Stimulated activated CD8-positive, alpha-beta memory T cell treated with anti-CD3 and anti-CD28 coated beads, Interleukin-12 subunit alpha, Interleukin-12 subunit beta, amount 100 ng/mL, for 1 hour (primary cell): ENCODE measurements around the gene TMEM59.
"Not testable (repeated sequence)": the region's sequence is repeated elsewhere in the genome, so short reads cannot be mapped to it uniquely, and the experiment has no call there.

Experiments used
- DNase-seq: peaks from one replicate; pipeline ENCODE4 v3.0.0-alpha.2; 2020; ENCODE audit warnings: low read depth

TMEM59 gene

DNA sequence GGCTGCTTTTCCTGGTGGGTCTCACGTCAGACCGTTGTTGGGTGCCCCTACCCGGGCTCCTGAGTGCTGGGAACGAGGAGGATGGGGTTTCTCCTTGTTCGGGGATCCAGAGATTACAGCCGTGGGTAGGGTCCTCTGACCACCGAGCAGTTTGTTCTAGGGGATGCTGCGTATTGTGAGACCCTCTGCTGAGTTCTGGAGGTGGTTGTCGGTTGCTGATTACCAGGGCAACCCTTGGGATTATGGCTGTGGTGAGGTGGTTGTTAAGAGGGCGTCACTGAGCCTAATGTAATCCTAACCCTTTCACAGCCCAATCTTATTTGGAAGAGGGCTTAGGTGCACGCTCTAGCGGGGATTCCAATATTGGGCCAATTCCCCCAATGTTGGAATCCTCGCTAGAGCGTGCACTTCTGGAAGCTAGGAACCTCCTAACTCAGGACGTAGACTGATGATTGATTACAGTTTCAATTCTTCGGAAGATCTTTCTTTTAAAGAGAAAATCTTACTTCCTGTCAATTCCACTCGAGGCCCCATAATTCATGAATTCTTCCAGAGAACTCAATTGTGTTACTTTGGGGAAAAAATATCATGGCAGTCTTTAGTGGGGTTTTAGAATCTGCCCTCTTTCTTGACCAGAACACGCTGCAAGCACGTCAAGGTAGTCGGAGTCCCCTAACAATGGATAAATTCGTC is 887 bp upstream of the TMEM59 start:
- peak; percentile 2 for DNase-seq

DNA sequence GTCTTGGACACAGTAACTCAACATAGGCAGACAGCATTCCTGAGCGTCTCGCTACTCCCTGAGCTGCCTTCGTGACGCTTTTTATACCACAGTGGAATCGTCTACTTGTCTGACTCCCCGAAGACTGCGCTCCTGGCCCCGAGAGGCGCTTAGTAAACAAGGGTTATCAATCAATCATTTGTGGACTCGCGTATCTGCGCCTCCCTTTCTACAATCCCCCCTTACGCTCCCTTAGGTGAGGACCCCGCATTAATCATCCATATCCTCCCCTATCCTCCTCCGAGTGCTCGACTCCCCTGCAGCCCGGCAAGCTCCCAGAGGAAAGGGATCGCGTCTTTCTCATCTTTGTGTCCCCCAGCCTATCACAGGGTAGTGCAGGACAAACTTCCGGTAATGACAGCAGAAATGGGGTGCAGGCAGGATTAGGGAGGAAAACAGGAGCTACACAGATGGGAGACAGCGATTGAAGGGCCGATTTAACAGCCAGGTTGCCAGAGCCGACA is 522 bp downstream of the TMEM59 start:
- no peak for DNase-seq

- DNase-seq = no peak
These were observed 1.0 kb downstream of the TMEM59 start for GRCh38 chr1:54051933-54052430.

- DNase-seq = not testable (repeated sequence)
These were observed 2.6 kb downstream of the TMEM59 start for GRCh38 chr1:54050435-54050834.

DNA sequence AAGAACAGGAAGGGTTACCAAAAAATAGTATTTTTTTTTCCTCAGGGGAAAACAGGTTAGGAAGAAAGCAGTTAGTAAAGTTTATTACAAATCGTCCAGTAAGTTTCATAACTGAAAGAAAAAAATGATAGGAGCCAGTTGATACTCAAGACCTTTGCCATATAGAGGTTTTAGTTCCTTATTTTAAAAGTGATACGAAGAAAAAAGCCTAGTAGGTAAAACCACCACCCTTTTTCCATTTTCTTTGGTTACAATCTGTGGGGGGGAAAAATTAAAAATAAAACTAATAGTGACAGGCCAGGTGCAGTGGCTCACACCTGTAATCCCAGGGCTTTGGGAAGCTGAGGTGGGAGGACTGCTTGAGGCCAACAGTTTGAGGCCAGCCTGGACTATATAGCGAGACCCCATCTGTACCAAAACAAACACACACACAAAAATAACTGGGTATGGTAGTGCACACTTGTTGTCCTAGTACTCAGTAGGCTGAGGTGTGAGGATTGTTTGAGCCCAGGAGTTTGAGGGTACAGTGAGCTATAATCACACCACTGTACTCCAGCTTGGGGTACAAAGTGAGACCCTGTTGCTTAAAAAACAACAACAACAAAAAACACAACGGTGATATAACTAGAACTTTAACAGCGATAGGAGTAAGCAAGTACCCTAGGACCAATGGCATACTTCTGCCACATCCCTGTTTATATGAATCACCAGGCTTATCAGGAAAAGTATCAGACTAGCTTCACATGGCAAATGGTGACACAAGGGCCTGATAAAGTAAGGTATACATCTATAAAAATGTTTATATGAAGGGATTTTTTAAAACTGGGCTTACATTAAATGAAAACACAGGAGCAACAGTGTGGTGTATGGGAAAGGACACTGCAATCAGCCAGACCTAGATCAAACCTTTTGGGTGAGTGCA is 5.4 kb downstream of the TMEM59 start:
- no peak for DNase-seq

GRCh38 chr1:54046671-54047383 is 6.2 kb downstream of the TMEM59 start:
- no peak for DNase-seq

- DNase-seq = no peak
These were observed 7.5 kb downstream of the TMEM59 start for GRCh38 chr1:54045496-54045895.

DNA sequence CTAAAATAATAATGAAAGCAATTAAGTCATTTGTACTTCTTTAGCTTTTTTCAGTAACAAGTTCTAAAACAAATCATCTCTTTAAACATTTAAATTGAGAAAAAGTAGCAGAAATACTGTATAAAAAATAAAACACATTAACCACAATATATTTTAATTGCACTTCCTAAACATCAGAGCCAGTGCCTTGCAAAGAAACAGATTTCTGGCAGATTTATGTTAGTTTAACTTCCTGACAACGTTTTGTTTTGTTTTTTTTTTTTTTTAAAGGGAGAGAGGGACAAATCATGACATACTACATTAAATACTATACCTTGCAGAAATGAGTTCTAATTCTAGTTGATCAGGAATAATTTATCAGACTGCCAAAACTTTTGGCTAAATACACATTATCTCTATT is 11.2 kb downstream of the TMEM59 start:
- DNase-seq = no peak

DNA sequence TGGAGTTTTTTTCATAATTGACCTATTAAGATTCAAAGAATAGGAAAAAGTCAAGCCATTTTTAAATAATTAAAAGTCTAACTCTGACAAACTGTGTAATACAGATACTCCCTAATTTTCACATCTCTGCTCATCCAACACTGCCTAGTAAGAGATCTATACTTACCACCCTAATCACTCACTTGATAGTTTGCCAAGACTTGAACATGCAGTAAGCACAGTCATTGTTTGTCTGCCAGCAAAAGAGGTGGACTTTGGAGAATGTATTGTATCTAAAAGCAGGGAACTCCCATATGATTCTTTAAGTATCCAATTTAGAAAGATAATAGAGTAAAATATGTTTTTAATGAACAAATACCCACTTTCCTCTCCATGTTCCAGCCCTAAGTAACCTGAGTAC is 15.5 kb downstream of the TMEM59 start:
- no peak for DNase-seq

GRCh38 chr1:54028306-54029251 is 24.4 kb downstream of the TMEM59 start:
- DNase-seq = no peak

- no peak for DNase-seq
These were observed 25.2 kb downstream of the TMEM59 start for GRCh38 chr1:54027848-54028247.

DNA sequence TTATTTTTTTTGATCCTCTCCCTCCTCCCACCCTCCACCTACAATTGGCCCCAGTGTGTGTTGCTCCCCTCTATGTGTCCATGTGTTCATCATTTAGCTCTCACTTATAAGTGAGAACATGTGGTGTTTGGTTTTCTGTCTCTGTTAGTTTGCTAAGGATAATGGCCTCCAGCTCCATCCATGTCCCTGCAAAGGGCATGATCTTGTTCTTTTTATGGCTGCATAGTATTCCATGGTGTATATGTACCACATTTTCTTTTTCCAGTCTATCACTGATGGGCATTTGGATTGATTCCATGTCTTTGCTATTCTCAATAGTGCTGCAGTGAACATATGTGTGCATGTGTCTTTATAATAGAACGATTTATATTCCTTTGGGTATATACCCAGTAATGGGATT is 28.2 kb downstream of the TMEM59 start:
- not testable (repeated sequence) for DNase-seq

DNA sequence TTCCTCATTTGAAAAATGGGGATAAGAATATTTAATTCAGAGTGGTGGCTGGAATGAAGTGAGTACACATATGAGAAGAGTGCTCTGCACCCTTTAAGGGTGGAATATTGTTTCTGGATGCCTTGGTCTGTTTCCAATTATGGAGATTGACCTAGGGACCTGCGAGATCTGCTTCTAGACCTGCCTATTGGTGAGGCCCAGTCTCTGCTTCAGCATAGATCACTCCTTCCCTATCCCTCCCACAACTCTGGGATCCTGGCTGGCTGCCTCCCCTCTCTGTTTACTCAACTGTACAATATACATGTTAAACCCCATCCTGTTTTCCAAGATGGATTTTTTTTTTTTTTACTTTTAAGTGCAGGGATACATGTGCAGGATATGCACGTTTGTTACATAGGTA is 28.6 kb downstream of the TMEM59 start:
- no peak for DNase-seq

- not testable (repeated sequence) for DNase-seq
These were observed 33.3 kb downstream of the TMEM59 start for GRCh38 chr1:54019562-54020176.

GRCh38 chr1:54018635-54019034 is 34.4 kb downstream of the TMEM59 start:
- no peak for DNase-seq

DNA sequence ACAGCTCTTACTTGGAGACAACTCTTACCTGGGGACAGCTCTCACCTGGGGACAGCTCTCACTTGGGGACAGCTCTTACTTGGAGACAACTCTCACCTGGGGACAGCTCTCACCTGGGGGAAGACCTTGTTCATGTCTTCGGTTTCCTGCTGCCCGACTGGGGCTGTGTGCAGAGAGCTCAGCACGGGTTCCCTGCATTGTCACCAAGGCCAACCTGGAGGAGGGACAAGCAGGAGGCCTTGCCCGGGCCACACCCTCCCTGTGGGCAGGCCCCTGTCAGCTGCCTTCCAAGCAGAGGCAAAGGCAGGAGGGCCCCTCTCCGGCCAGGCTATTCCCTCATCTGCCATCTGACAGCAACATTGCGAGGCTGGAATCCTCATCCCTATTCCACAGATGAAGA is 35.0 kb downstream of the TMEM59 start, which contains the start of gene LDLRAD1:
Gene LDLRAD1, minus strand, starts transcription at position 208 of the 400 bp plus-strand sequence. Its CDS starts 74 bp downstream, at position 134.
- no peak for DNase-seq

DNA sequence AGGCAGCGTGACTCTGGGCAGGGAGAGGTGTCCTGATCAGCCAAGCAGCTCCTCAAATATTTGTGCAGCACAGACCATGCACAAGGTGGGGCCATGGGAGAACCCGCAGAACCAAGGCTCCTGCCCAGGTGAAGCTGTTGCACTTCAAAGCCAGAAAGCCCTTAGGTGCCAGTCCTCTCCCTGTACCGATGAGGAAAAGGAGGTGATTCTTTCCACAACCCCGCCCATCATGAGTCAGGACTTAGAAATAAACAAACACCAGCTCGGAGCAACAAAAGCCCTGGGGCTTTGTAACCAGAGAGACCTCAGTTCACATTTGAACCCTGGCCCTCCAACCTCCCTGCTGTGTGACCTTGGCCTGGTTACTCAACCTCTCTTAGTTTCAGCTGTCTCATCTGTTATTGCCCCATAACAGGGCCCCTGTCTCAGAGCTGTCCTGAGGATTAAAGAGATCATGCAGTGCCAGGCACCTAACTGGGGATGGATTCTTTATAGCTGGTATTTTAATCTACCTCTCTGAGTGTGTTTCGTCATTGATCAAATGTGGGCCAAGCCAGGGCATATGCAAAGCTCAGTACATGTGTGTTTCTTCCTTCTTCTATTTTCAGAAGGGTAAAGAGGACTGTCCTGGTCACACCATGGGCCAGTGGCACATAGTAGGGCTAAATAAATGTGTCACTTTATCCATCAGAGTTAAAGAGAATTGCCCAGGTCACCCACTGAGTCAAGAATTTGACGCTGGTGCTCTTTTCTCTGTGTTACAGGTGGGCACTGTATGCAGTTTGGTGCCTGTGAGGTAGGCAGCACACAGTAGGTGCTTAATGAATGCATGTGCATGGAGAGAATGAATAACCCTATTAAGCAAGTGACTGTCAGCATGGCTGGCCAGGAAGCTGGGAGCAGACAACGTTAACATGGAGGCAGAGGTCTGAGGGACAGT is 36.4 kb downstream of the TMEM59 start:
- DNase-seq = no peak

- no peak for DNase-seq
These were observed 38.9 kb downstream of the TMEM59 start for GRCh38 chr1:54014009-54014629.
